Body of pancreas (tissue), 4 donors: ENCODE results near the gene MED12L. TPM values are rescaled to one million over a fixed set of nuclear protein-coding genes. Genes with fewer than 3 reads are reported as not detected.

Experiments used
- ATAC-seq: fragments of 150-250 bp; one replicate; pipeline ENCODE4 v1.9.1; 2016
- DNase-seq, 4 donors: peaks; one replicate each; pipeline ENCODE4 v3.0.0-alpha.2; 2019
- H3K27ac ChIP-seq, 4 donors: fragments of 200-600 bp; sonication (generic); 1 replicate in 3 of 4; 2 replicates in 1 of 4; pipeline versions ENCODE4 v1.5.1 to v1.6.1; 2016 to 2019; ENCODE audit warnings: mild to moderate bottlenecking in 1 of 4, mixed read lengths in 1 of 4, moderate library complexity in 1 of 4
- H3K27me3 ChIP-seq, 2 donors: fragments of 200-600 bp; sonication (generic); one replicate each; pipeline ENCODE4 v1.6.0; 2016; ENCODE audit warnings: mild to moderate bottlenecking in 1 of 2
- H3K36me3 ChIP-seq, 2 donors: fragments of 200-600 bp; sonication (generic); replicated peaks in 1 of 2; 2 replicates each; pipeline ENCODE4 v1.5.1; 2016; ENCODE audit warnings: low read depth in 2 of 2; ENCODE audit not compliant: insufficient read depth in 1 of 2
- H3K4me1 ChIP-seq: fragments of 200-600 bp; sonication (generic); one replicate; pipeline ENCODE4 v1.6.0; 2016
- H3K4me3 ChIP-seq, 2 donors: fragments of 200-600 bp; sonication (generic); 1 replicate in 1 of 2; 2 replicates in 1 of 2; pipeline ENCODE4 v1.5.1; 2016 to 2019
- H3K9me3 ChIP-seq, 3 donors: fragments of 200-600 bp; sonication (generic); 1 replicate in 2 of 3; 2 replicates in 1 of 3; pipeline ENCODE4 v1.5.1; 2016
- CTCF ChIP-seq, 7 experiments: fragments of 450-650 bp in 4 of 7; fragments of 200-600 bp in 3 of 7; sonication (generic) in 3 of 7; IDR thresholded peaks; one replicate each; pipeline ENCODE4 v1.5.1; 2016 to 2019; ENCODE audit warnings: antibody characterized with exemption in 7 of 7
- POLR2A ChIP-seq, 3 donors: fragments of 450-650 bp; IDR thresholded peaks; one replicate each; pipeline ENCODE4 v1.6.1; 2016; ENCODE audit warnings: antibody characterized with exemption in 3 of 3, mild to moderate bottlenecking in 2 of 3
- WGBS, 2 donors: methylation state at CpG; one replicate each; pipeline ENCODE4 v1.1.5; 2017; 5-methylcytosine and 5-hydroxymethylcytosine counted together
- intact Hi-C: fragments of 100-400 bp; cut with DNase I; formaldehyde crosslinking; loops from one replicate; pipeline ENCODE4 v1.15.1; 2023
- total RNA-seq, 2 donors: library from RNA; depleted of rRNA; stranded (reverse); fragments of >200 nt; gene quantifications; one replicate each; pipeline ENCODE4 v1.1.0, GENCODE V29; 2016

Gene MED12L
- total RNA-seq, 2 donors from 2014 or later, result 0.33 to 0.78 TPM

GRCh38 chr3:151410891-151411559 lies 325.6 kb downstream of the MED12L start:
- H3K4me3 ChIP-seq, result no peak overlapping the region
- DNase-seq, result no peak
- ATAC-seq, result no peak
- no peaks in the 10 kb centered on the region for H3K9me3 ChIP-seq
- H3K4me1 ChIP-seq, result no peaks in the 10 kb centered on the region
- H3K36me3 ChIP-seq, result no peaks in the 10 kb centered on the region
- TF ChIP-seq CTCF (IDR thresholded peaks at IDR 0.05) (no peak), POLR2A (IDR thresholded peaks at IDR 0.05) (no peak)
- no peaks in the 10 kb centered on the region for H3K27me3 ChIP-seq
- WGBS, 2 donors, result 76 to 79% methylated on average over 5 to 9 of the region's 9 CpGs
- intact Hi-C loops, result no loop called here
- H3K27ac ChIP-seq, result no peak overlapping the region

DNA sequence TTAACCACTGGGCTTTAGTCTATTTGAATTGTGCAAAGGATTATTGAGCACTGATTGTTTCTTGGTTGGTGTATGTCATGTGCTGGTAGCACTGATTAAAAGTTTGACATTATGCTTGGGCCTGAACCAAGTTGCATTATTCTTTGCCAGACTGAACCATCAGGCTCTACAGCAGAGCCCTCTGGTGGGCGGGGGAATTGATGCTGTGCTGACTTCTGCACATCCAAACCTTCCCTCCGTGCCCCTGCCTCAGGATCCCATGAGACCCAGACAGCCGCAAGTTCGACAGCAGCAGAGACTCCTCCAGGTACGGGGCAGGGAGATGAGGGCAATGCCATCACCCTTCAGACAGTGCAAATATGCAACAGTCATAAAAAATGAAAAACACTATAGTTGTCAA lies 327.5 kb downstream of the MED12L start:
- DNase-seq (no peak), ATAC-seq (no peak)
- H3K27me3 ChIP-seq, result no peaks in the 10 kb centered on the region
- TF ChIP-seq POLR2A (IDR thresholded peaks at IDR 0.05), result no peak
- no peak for TF ChIP-seq CTCF (IDR thresholded peaks at IDR 0.05)
- H3K4me1 ChIP-seq, result no peaks in the 10 kb centered on the region
- H3K4me3 ChIP-seq, result no peak overlapping the region
- WGBS, 2 donors, result 75 to 83% methylated on average over 5 of the region's 5 CpGs
- intact Hi-C loops, result no loop called here
- no peaks in the 10 kb centered on the region for H3K9me3 ChIP-seq
- H3K36me3 ChIP-seq, result no peaks in the 10 kb centered on the region
- H3K27ac ChIP-seq, result no peak overlapping the region

DNA sequence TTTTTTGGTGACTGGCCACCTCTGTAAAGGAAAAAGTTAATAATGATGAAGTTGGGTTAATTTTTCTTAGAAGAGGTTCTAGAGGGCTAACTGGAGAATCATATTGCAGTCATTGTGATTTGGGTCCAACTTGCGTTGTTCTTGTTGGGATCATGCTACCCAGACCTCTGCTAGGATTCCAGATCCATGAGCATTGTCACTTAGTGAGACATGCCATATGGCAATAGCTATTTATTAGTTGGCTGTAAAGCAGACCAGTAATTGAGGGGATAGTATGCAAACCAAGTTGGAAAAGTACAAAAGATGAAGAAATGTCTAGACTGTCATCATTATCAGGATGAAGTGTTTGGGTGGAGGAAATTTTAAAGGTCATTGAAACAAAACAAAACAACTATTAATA lies 329.8 kb downstream of the MED12L start:
- 77 to 83% methylated on average over 1 of the region's 1 CpG for WGBS, 2 donors
- Histone ChIP-seq H3K4me1 (no peaks in the 10 kb centered on the region), H3K9me3 (no peaks in the 10 kb centered on the region), H3K27ac (no peak overlapping the region), H3K36me3 (no peaks in the 10 kb centered on the region), H3K27me3 (no peaks in the 10 kb centered on the region), H3K4me3 (no peak overlapping the region)
- DNase-seq (no peak), ATAC-seq (no peak)
- no peak for TF ChIP-seq POLR2A (IDR thresholded peaks at IDR 0.05)
- TF ChIP-seq CTCF (IDR thresholded peaks at IDR 0.05), result no peak
- intact Hi-C loops, result no loop called here

GRCh38 chr3:151419806-151420205 lies 334.3 kb downstream of the MED12L start:
- WGBS, 2 donors, result 60 to 76% methylated on average over 6 of the region's 6 CpGs
- H3K27me3 ChIP-seq, result no peaks in the 10 kb centered on the region
- ATAC-seq, result no peak
- no peak overlapping the region for H3K4me3 ChIP-seq
- no peaks in the 10 kb centered on the region for H3K4me1 ChIP-seq
- TF ChIP-seq POLR2A (IDR thresholded peaks at IDR 0.05) (no peak), CTCF (IDR thresholded peaks at IDR 0.05) (no peak)
- DNase-seq, result no peak
- intact Hi-C loops, result no loop called here
- H3K27ac ChIP-seq, result no peak overlapping the region
- no peaks in the 10 kb centered on the region for H3K9me3 ChIP-seq
- no peaks in the 10 kb centered on the region for H3K36me3 ChIP-seq

DNA sequence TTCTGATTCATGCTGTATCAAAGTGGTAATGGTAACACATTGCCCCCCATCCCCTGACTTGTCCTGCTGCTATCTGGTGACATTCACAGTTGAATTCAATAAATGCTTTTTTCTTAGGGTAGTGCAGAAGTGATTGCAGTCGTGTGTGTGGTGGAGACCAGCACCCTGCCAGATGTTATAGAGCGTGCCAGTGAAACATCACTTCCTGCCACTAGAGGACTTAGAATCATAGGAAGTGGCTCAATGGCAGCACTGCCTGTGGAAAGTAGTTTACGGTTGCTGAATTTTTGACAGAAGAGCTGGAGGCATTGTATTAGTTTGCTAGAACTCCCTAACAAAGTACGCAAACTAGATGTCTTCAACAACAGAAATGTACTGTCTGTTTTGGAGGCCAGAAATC lies 336.5 kb downstream of the MED12L start:
- ATAC-seq (no peak), DNase-seq (no peak)
- no peaks in the 10 kb centered on the region for H3K27me3 ChIP-seq
- no peaks in the 10 kb centered on the region for H3K36me3 ChIP-seq
- WGBS, 2 donors, result 78 to 81% methylated on average over 4 of the region's 4 CpGs
- TF ChIP-seq POLR2A (IDR thresholded peaks at IDR 0.05) (no peak), CTCF (IDR thresholded peaks at IDR 0.05) (no peak)
- H3K27ac ChIP-seq, result no peak overlapping the region
- no peaks in the 10 kb centered on the region for H3K9me3 ChIP-seq
- H3K4me3 ChIP-seq, result no peak overlapping the region
- intact Hi-C loops, result no loop called here
- no peaks in the 10 kb centered on the region for H3K4me1 ChIP-seq
